NCI-H1694 treated with DMSO at 0.1 percent for 48 hours (cell line): Measurements from ENCODE around the gene SLC5A5.
"Not testable (repeated sequence)": the region's sequence is repeated elsewhere in the genome, so short reads cannot be mapped to it uniquely, and the experiment has no call there.

Experiments used
- DNase-seq: peaks from one replicate; lab custom pipeline; 2025; lab: John Stamatoyannopoulos, UW

SLC5A5 gene

GRCh38 chr19:17919122-17919521, 47.4 kb downstream of the SLC5A5 start:
- DNase-seq, result not testable (repeated sequence)

GRCh38 chr19:17920527-17920926, 48.8 kb downstream of the SLC5A5 start:
- DNase-seq, result no peak

- DNase-seq, result no peak
These were observed 50.4 kb downstream of the SLC5A5 start for GRCh38 chr19:17922138-17922537.

DNA sequence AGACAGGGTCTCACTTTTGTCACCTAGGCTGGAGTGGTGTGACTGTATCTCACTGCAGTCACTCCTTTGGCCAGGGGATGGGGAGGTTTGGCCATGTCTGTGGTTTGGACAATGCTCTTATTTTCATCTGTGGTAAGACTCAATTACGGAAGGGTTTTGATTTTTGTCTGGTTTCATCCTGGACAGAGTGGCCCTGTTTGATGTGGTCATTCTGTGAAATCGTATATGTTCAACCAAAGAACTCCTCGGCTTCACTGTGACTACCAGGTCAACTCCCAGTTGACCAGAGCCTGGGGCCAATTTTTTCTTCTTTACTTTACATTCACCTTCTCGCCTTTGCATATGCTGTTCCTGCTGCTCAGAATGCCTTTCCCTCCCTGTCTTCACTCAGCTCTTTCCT, 54.3 kb downstream of the SLC5A5 start:
- no peak for DNase-seq

DNA sequence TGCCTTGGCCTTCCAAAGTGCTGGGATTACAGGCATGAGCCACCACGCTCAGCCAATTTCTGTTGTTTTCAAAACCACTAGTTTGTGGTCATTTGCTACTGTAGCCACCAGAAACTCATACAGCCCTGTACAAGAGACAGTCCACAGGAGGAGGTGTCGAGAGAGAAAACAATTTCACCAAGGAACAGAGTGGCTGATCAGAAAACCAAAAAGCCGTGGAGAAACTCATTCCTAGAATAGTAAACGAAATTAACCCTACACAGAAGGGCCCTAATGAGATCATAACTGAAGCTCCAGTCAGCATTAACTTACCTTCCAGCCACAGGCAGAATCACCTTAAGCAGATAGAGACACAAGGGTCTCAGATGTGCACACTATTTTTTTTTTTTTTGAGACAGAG, 57.3 kb downstream of the SLC5A5 start:
- no peak for DNase-seq

DNA sequence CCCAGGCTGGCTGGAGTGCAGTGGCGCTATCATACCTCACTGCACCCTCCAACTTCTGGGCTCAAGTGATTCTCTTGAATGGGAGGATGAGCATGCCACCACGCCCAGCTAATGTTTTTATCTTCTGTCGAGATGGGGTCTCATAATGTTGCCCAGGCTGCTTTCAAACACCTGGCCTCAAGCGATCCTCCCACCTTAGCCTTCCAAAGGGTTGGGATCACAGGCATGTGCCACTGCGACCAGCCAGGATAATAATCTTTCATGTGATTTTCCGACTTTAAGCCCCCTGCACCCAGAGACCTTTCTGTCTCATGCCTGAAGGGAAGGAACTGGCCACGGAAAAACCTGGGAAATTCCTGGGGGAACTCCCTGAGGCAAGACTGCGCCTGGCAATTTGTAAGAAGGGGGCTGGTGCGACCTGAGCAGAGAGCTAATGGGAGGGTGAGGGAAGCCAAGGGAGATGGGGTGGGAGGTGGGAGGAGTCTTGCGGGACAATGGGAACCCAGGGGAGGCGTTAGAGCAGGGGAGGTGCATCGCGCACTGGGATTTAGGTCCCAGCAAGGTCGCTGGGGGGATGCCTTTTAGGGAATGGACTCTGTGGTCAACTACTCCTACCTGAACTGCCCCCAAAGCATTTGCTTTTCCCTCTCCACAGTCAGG, 59.9 kb downstream of the SLC5A5 start:
- DNase-seq, result no peak

DNA sequence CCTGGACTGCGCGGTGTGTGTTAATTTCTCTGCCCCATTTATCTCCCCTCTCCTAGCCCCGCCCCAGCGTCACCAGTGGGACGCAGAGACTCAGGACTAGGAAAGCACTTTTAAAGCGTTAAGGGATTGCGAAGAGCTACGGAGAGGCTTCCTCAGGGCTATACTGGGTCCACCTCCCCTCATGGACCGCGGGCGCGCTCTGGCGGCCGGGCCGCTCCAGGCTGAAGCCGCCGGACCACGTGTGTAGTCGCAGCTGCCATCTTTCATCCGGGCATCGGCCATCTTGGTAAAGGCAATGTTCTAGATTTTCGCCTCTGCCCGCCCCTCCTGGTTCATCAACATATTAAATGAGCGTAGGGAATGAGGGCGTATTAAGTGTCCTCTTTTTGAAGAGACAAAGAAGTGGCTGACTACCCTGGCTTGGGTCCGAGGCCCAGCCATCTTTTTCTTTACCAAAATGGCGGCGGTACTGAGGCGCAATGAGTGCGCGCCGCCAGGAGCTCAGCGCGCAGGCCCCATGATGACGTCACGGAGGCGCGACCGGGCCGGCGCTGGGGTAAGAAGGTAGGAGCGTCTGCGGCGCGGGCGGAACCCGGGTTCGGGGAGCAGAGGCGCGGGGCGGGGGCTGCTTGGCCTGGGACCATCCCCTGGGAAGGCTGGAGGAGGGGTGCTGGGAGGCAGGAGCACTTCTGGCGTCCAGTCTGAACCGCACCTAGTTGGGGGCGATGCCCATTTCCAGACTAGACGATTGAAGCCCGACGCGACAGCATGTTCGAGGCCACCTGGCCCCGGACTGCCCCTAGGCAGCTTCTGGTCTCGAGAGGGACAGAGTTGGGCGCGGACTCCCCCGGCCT, 61.0 kb downstream of the SLC5A5 start, which contains the start of gene CCDC124:
CCDC124 (plus strand) TSS at position 531 of the 854 bp plus-strand sequence. CDS start 3,406 bp downstream, outside the sequence.
- DNase-seq, result peak; percentile 86

DNA sequence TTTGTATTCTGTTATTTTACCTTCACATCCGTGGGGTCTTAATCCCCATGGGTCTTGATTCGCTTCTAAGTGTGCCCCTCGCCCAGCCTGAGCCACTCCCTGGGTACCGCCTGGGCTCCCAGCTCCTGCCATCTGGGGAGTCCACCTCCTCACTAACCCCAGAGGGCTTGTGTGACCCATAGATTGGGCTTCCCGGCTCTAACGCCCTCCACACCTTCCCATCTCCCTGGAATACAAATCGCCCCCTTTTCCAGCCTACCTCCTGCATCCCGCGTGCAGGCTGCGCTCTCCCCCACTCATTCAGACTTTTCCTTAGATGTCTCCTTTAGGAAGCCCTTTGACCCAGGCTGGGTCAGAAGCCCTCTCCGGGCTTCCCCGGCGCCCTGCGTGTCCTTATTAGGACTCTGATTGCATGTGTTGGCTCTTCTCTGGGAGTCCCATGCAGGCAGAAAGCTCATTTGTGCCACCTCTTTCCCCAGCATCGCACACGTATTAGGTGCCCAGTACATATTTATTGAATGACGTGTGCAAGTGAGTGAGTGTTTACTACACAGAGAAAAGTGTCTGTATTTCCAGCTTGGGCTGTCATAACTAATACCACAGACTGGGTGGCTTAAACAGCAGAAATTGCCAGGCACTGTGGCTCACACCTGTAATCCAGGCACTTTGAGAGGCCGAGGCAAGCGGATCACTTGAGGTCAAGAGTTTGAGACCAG, 61.8 kb downstream of the SLC5A5 start:
- no peak for DNase-seq

DNA sequence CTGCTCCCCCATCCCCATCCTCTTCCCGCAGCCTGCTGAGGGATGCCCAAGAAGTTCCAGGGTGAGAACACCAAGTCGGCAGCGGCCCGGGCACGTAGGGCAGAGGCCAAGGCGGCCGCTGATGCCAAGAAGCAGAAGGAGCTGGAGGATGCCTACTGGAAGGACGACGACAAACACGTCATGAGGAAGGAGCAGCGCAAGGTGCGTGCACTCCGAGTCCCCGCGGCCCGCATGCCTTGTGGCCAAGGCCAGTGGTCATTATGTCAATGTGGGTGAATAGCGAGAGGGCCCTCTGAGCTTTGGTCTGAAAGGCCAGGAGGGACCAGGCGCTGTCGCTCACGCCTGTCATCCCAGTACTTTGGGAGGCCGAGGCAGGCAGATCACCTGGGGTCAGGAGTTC, 64.6 kb downstream of the SLC5A5 start:
- no peak for DNase-seq

DNA sequence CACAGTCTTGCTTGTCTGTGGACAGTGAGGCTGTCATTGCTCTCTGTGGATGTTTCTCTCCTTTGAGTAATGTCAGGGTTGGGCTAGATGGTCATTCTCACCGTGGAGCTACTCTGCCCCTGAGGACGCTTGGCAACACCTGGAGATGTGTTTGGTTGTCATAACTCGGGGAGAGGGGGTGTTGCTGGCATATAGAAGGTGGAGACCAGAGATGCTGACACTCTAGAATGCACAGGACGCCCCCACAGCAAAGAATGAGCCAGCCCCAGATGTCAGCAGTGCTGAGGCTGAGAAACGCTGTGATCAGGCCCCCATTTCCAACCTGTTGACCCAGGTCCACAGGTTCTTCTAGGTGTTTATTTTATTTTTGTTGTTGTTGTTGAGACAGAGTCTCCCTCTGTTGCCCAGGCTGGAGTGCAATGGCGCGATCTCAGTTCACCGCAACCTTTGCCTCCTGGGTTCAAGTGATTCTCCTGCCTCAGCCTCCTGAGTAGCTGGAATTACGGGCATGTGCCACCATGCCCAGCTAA, 65.7 kb downstream of the SLC5A5 start:
- no peak for DNase-seq

GRCh38 chr19:17938092-17938845, 66.5 kb downstream of the SLC5A5 start:
- DNase-seq, result peak; percentile 46

- no peak for DNase-seq
These were observed 70.4 kb downstream of the SLC5A5 start for GRCh38 chr19:17942181-17942580.

DNA sequence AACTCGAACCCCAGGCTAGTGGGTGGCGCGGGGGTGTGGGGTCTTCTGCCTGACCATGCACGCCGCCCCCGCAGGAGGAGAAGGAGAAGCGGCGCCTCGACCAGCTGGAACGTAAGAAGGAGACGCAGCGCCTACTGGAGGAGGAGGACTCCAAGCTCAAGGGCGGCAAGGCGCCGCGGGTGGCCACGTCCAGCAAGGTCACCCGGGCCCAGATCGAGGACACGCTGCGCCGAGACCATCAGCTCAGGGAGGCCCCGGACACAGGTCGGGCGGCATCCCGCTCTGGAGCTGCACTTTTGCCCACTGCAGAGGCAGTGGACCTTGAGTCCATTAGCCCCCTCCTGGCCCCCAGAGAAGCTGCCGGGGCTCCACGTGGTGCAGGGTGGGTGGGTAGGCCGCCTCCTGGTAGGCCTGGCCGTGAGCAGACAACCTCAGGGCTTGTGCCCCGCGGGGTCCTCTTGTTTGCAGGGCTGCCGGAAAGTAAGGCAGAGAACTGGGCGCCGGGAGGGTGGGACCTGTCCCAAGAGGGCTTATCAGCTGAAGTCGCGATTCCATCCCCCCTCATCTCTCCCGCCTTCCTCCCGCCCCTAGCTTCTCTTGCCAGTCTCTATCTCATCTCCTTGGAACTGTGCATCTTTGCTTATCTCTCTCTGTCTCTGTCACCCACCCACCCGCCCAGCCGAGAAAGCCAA, 71.0 kb downstream of the SLC5A5 start:
- DNase-seq, result no peak

GRCh38 chr19:17943274-17944221, 71.8 kb downstream of the SLC5A5 start:
- no peak for DNase-seq

DNA sequence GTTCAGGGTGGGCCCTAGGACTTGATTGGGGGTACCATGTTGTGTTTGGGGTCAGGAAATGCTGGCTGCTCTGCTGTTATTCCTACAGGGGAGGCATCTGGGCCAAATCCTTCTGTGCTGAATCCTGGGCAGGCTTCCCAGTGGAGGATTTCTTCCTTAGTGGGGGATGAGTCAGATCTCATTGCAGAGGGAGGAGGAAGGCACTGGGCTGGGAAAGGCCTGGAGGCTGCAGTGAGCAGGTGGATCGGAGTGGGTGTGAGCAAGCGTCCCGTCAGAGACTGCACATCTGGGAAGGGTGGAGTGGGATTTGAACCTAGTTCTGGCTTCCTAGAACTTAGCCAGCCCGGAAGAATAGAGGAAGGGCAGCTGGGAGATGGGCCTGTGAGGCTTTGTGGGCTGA, 72.6 kb downstream of the SLC5A5 start:
- DNase-seq, result no peak
